Measurements from ENCODE around the gene KCNC1. TPM values are rescaled to one million over a fixed set of nuclear protein-coding genes. Genes with fewer than 3 reads are reported as not detected.
A peak's percentile ranks its signal among the peaks of the same experiment; 100 is the strongest.

KCNC1 gene
- total RNA-seq, 1 experiment from 2014 or later = 0.04 TPM

DNA sequence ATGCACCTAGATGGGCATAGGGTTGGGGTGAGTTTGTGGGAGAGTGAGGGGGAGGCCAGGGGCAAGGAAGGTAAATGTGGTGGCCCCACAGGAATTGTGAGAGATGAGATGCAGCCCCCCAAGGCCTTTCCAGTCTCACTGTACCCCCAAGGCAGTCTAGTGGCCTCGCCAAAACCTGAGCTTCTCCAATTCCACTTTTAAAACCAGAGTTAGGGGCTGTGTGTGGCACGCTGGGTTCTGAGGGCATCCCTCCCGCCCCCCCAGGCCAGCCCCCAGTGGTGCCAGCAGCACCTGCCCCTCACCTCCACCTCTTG, 40.4 kb downstream of the KCNC1 start:
- Mint-ChIP-seq H3K27me3 (ENCODE audit: low read depth) (peaks cover 1% of the 10 kb centered on the region; the same call in 1 of the 2 replicates), H3K4me3 (no peak overlapping the region; a peak in 1 of 5 replicates), H3K36me3 (ENCODE audit: insufficient read depth in 1 of 3, low read depth in 3 of 3) (no peaks in the 10 kb centered on the region), H3K4me1 (peaks cover 2% of the 10 kb centered on the region in 2 experiments; a peak in 3 of 4 replicates), H3K9me3 (no peaks in the 10 kb centered on the region), H3K27ac (peak overlapping the region in 1 of 3 experiments; percentile 68; a peak in 1 of 7 replicates)
- H3K79me2 ChIP-seq (ENCODE audit: insufficient read depth, low read length) = no peaks in the 10 kb centered on the region
- no peak overlapping the region for H2BK15ac ChIP-seq (ENCODE audit: low read depth, low read length)
- no peak overlapping the region for H2BK12ac ChIP-seq (ENCODE audit: insufficient read length, low read depth, low read length)
- no peaks in the 10 kb centered on the region for H3K27me3 ChIP-seq (ENCODE audit: insufficient read depth, low read length)
- H2BK120ac ChIP-seq (ENCODE audit: low read depth, low read length, poor library complexity, severe bottlenecking) = no peak overlapping the region
- no peak overlapping the region for H2AK5ac ChIP-seq (ENCODE audit: insufficient read length, low read length)
- no peak overlapping the region for H3K9ac ChIP-seq (ENCODE audit: extremely low read depth, insufficient read length, low read length)
- no peaks in the 10 kb centered on the region for H3K79me1 ChIP-seq (ENCODE audit: insufficient read depth, low read depth, low read length, poor library complexity, severe bottlenecking)
- H4K20me1 ChIP-seq (ENCODE audit: control insufficient read depth, insufficient read depth, insufficient read length) = no peaks in the 10 kb centered on the region
- no peak overlapping the region for H3K23ac ChIP-seq (ENCODE audit: insufficient read length, low read depth, low read length)
- H3K9me3 ChIP-seq (ENCODE audit: control insufficient read depth, low read depth, low read length) = no peaks in the 10 kb centered on the region
- no peak overlapping the region for H4K91ac ChIP-seq (ENCODE audit: insufficient read length, low read depth, low read length)
- no peak overlapping the region for H3K4me2 ChIP-seq (ENCODE audit: insufficient read depth, insufficient read length, low read length)
- no peak overlapping the region for H4K5ac ChIP-seq (ENCODE audit: insufficient read length, low read depth, low read length)
- H3K14ac ChIP-seq (ENCODE audit: insufficient read depth, low read length) = no peak overlapping the region; the same call in 1 of the 2 replicates
- H3K4me1 ChIP-seq (ENCODE audit: insufficient read depth, low read length) = no peaks in the 10 kb centered on the region
- no peak overlapping the region for H2BK20ac ChIP-seq (ENCODE audit: low read depth, low read length, poor library complexity, severe bottlenecking)
- no peak overlapping the region for H2AFZ ChIP-seq (ENCODE audit: low read length)
- no peak overlapping the region for H2BK5ac ChIP-seq (ENCODE audit: insufficient read length, low read length)
- no peak overlapping the region for H3K56ac ChIP-seq (ENCODE audit: insufficient read length, low read depth, low read length)
- H3K18ac ChIP-seq (ENCODE audit: insufficient read length, low read depth, low read length) = no peak overlapping the region
- no peak overlapping the region for H3K27ac ChIP-seq (ENCODE audit: insufficient read length, low read depth, low read length)
- no peak for DNase-seq
- WGBS (ENCODE audit: extremely low coverage, insufficient read length, low lambda C conversion rate) = no CpG with 5 or more reads among the region's 3 CpGs
- H3T11ph ChIP-seq (ENCODE audit: low read length) = no peak overlapping the region
- no peaks in the 10 kb centered on the region for H3K23me2 ChIP-seq (ENCODE audit: insufficient read length, low read depth, low read length, poor library complexity, severe bottlenecking)
- H4K8ac ChIP-seq (replicated peaks; ENCODE audit: insufficient read length, low read depth, low read length) = no peak overlapping the region
- TF ChIP-seq, protein P1, sequence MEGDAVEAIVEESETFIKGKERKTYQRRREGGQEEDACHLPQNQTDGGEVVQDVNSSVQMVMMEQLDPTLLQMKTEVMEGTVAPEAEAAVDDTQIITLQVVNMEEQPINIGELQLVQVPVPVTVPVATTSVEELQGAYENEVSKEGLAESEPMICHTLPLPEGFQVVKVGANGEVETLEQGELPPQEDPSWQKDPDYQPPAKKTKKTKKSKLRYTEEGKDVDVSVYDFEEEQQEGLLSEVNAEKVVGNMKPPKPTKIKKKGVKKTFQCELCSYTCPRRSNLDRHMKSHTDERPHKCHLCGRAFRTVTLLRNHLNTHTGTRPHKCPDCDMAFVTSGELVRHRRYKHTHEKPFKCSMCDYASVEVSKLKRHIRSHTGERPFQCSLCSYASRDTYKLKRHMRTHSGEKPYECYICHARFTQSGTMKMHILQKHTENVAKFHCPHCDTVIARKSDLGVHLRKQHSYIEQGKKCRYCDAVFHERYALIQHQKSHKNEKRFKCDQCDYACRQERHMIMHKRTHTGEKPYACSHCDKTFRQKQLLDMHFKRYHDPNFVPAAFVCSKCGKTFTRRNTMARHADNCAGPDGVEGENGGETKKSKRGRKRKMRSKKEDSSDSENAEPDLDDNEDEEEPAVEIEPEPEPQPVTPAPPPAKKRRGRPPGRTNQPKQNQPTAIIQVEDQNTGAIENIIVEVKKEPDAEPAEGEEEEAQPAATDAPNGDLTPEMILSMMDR (conservative IDR thresholded peaks at IDR 0.05) = no peak
- no peak overlapping the region for H3K4ac ChIP-seq (ENCODE audit: low read depth, low read length)
